K562 (cell line): Measurements from ENCODE around the gene BRCC3. TPM values are rescaled to one million over a fixed set of nuclear protein-coding genes. Genes with fewer than 3 reads are reported as not detected.

Source experiments
- CBX1 ChIP-seq: sonication (generic); IDR thresholded peaks from 2 replicates; pipeline ENCODE4 v1.6.1; 2016; ENCODE audit warnings: antibody characterized with exemption, low read depth, mild to moderate bottlenecking
- E2F1 ChIP-seq: sonication (generic); formaldehyde crosslinking; IDR thresholded peaks from 2 replicates; pipeline ENCODE4 v1.8.1; 2023; ENCODE audit warnings: mild to moderate bottlenecking, missing genetic modification reagents, moderate library complexity
- ELF1 ChIP-seq: fragments of 200-800 bp; sonication (Bioruptor generic); IDR thresholded peaks from 2 replicates; pipeline ENCODE4 v1.6.1; 2016; ENCODE audit warnings: missing genetic modification characterization, missing compliant biosample characterization
- EZH2 ChIP-seq: IDR thresholded peaks from 2 replicates; pipeline ENCODE4 v1.6.1; 2012; ENCODE audit warnings: low read depth, mild to moderate bottlenecking, inconsistent platforms, low read length, borderline replicate concordance
- NR4A1 ChIP-seq, 2 experiments: fragments of 250-450 bp in 1 of 2; fragments of 450-650 bp in 1 of 2; sonication (Bioruptor Pico) in 1 of 2; IDR thresholded peaks; 2 replicates each; pipeline versions ENCODE4 v1.4.0 to v1.6.1; 2016 to 2020; ENCODE audit warnings: mild to moderate bottlenecking in 2 of 2, missing compliant biosample characterization in 1 of 2, missing genetic modification characterization in 1 of 2, moderate library complexity in 1 of 2
- RBBP5 ChIP-seq: fragments of 200-600 bp; sonication (generic); IDR thresholded peaks from 2 replicates; pipeline ENCODE4 v1.6.1; 2012; ENCODE audit warnings: borderline replicate concordance, mild to moderate bottlenecking, low read length, control low read depth, inconsistent platforms; ENCODE audit not compliant: insufficient read depth, poor library complexity, severe bottlenecking
- SMARCA5 ChIP-seq: fragments of 450-650 bp; IDR thresholded peaks from 2 replicates; pipeline ENCODE4 v1.6.1; 2016
- SMARCE1 ChIP-seq: fragments of 450-650 bp; IDR thresholded peaks from 2 replicates; pipeline ENCODE4 v1.7.1; 2016; ENCODE audit warnings: mild to moderate bottlenecking
- TAL1 ChIP-seq: fragments of 450-650 bp; IDR thresholded peaks from 2 replicates; pipeline ENCODE4 v1.6.1; 2016; ENCODE audit warnings: mild to moderate bottlenecking
- WHSC1 ChIP-seq: IDR thresholded peaks from one replicate; pipeline ENCODE4 v1.6.1; 2012; ENCODE audit warnings: low read length, control low read depth, inconsistent platforms
- polyA plus RNA-seq, 8 experiments: library from polyadenylated mRNA; depleted of rRNA in 4 of 8; stranded (reverse) in 5 of 8; unstranded in 3 of 8; fragments of >200 nt; fragmentation: Nextera tagmentation in 2 of 8; fragmentation: Illumina TruSeq in 1 of 8; extraction: Ambion mirVana in 2 of 8; extraction: Trizol in 1 of 8; gene quantifications; 2 replicates each; pipeline versions ENCODE4 v1.2.1 to v1.2.3, GENCODE V29; 2011 to 2014; ENCODE audit warnings: inconsistent platforms in 1 of 8, missing spikeins in 1 of 8
- total RNA-seq, 7 experiments: library from RNA; depleted of rRNA in 6 of 7; stranded (reverse); fragments of >200 nt in 6 of 7; fragmentation: Illumina TruSeq in 2 of 7; extraction: Trizol in 2 of 7; gene quantifications; 2 replicates each; pipeline versions ENCODE4 v1.2.1 to v1.2.3, GENCODE V29; 2011 to 2021; ENCODE audit warnings: low replicate concordance in 1 of 7
- TF ChIP-seq, protein P1 (sequence below): fragments of 250-450 bp; sonication (Bioruptor Pico); IDR thresholded peaks from 2 replicates; pipeline ENCODE4 v1.8.0; 2021; ENCODE audit warnings: moderate library complexity, mild to moderate bottlenecking, inconsistent platforms
- TF ChIP-seq, protein P2 (sequence below), 2 experiments: fragments of 450-650 bp; IDR thresholded peaks; 2 replicates each; pipeline ENCODE4 v1.6.1; 2016; ENCODE audit warnings: mild to moderate bottlenecking in 2 of 2, borderline replicate concordance in 1 of 2, low read depth in 1 of 2, moderate library complexity in 1 of 2
- TF ChIP-seq, protein P3 (sequence below): fragments of 450-650 bp; formaldehyde crosslinking; IDR thresholded peaks from 2 replicates; pipeline ENCODE4 v1.4.0; 2022; ENCODE audit warnings: missing genetic modification characterization

BRCC3 gene
- total and polyA plus RNA-seq, 9 of the 15 experiments (the other 6 are each of a cell fraction or from before 2014, with no cell fraction given) = 9.6 to 44.8 (median 26.7) TPM

GRCh38 chrX:155023907-155024833 is 47.1 kb upstream of the BRCC3 start (continued):
- TF ChIP-seq EZH2 (no peak), TAL1 (0 out of 2 replicates have a peak, but pooled peaks have one; percentile 8), WHSC1 (no peak), E2F1 (CRISPR knock-in tag) (no peak), SMARCA5 (no peak), NR4A1 (CRISPR knock-in tag; IDR thresholded peaks at IDR 0.05) (no peak), NR4A1 (tag; IDR thresholded peaks at IDR 0.05) (no peak), SMARCE1 (peak; percentile 59; the same call in 1 of the 2 replicates), RBBP5 (no peak), CBX1 (no peak), ELF1 (no peak)
- TF ChIP-seq, protein P1, sequence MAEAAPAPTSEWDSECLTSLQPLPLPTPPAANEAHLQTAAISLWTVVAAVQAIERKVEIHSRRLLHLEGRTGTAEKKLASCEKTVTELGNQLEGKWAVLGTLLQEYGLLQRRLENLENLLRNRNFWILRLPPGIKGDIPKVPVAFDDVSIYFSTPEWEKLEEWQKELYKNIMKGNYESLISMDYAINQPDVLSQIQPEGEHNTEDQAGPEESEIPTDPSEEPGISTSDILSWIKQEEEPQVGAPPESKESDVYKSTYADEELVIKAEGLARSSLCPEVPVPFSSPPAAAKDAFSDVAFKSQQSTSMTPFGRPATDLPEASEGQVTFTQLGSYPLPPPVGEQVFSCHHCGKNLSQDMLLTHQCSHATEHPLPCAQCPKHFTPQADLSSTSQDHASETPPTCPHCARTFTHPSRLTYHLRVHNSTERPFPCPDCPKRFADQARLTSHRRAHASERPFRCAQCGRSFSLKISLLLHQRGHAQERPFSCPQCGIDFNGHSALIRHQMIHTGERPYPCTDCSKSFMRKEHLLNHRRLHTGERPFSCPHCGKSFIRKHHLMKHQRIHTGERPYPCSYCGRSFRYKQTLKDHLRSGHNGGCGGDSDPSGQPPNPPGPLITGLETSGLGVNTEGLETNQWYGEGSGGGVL = no peak
- TF ChIP-seq, protein P2, sequence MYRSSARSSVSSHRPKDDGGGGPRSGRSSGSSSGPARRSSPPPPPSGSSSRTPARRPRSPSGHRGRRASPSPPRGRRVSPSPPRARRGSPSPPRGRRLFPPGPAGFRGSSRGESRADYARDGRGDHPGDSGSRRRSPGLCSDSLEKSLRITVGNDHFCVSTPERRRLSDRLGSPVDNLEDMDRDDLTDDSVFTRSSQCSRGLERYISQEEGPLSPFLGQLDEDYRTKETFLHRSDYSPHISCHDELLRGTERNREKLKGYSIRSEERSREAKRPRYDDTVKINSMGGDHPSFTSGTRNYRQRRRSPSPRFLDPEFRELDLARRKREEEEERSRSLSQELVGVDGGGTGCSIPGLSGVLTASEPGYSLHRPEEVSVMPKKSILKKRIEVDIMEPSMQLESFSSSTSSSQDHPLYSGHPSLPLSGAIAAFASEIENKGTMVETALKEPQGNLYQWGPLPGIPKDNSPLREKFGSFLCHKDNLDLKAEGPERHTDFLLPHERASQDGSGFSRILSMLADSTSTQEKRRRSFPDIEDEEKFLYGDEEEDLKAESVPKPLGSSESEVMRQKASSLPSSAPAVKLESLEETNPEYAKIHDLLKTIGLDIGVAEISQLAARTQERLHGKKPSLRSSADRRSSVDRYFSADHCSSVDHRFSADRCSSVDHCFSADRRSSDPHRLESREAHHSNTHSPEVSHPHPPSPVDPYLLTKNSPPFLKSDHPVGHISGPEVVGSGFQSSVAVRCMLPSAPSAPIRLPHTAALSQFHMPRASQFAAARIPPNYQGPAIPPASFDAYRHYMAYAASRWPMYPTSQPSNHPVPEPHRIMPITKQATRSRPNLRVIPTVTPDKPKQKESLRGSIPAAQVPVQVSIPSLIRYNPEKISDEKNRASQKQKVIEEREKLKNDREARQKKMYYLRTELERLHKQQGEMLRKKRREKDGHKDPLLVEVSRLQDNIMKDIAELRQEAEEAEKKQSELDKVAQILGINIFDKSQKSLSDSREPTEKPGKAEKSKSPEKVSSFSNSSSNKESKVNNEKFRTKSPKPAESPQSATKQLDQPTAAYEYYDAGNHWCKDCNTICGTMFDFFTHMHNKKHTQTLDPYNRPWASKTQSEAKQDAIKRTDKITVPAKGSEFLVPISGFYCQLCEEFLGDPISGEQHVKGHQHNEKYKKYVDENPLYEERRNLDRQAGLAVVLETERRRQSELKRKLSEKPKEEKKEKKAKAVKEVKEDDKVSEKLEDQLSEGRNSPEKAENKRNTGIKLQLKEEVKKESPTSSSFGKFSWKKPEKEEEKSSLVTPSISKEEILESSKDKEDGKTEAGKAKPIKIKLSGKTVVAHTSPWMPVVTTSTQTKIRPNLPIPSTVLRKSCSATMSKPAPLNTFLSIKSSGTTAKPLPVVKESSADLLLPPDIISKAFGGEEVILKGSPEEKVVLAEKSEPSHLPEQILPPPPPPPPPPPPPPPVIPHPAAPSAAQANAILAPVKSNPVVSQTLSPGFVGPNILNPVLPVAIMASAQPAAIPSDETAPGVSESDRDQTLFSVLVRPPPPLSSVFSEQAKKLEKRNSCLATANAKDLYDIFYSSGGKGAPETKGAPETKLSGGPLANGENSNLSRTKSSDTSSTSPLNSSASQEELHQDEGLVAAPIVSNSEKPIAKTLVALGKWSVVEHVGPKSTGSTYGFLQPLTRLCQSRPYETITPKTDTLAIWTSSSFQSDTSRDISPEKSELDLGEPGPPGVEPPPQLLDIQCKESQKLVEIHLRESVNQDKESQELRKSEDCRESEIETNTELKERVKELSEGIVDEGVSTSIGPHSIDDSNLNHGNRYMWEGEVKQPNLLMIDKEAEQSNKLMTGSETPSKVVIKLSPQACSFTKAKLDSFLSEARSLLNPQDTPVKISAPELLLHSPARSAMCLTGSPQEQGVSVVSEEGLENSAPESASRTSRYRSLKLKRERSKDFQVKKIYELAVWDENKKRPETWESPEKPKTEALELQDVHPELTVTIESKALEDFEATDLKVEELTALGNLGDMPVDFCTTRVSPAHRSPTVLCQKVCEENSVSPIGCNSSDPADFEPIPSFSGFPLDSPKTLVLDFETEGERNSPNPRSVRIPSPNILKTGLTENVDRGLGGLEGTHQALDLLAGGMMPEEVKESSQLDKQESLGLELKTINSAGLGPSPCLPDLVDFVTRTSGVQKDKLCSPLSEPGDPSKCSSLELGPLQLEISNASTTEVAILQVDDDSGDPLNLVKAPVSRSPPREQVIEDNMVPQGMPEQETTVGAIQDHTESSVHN (IDR thresholded peaks at IDR 0.05; ENCODE audit: borderline replicate concordance in 1 of 2, low read depth in 1 of 2) = no peak
- TF ChIP-seq, protein P3, sequence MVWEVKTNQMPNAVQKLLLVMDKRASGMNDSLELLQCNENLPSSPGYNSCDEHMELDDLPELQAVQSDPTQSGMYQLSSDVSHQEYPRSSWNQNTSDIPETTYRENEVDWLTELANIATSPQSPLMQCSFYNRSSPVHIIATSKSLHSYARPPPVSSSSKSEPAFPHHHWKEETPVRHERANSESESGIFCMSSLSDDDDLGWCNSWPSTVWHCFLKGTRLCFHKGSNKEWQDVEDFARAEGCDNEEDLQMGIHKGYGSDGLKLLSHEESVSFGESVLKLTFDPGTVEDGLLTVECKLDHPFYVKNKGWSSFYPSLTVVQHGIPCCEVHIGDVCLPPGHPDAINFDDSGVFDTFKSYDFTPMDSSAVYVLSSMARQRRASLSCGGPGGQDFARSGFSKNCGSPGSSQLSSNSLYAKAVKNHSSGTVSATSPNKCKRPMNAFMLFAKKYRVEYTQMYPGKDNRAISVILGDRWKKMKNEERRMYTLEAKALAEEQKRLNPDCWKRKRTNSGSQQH (CRISPR knock-in tag) = no peak
